Bronchial epithelial cell (primary cell): ENCODE data around the gene SERHL2. TPM values are rescaled to one million over a fixed set of nuclear protein-coding genes. Genes with fewer than 3 reads are reported as not detected.
A peak's percentile ranks its signal among the peaks of the same experiment; 100 is the strongest.

ENCODE experiments used
- DNase-seq: peaks from one replicate; pipeline ENCODE4 v3.0.0-alpha.2; 2010; ENCODE audit warnings: low read depth
- FAIRE-seq: peaks from 2 replicates; lab custom pipeline; 2011; peaks lifted over from hg19 to GRCh38; lab: Jason Lieb, UNC
- H3K27me3 ChIP-seq: 2 replicates; pipeline ENCODE4 v1.5.1; 2011; ENCODE audit warnings: low read length; ENCODE audit not compliant: control insufficient read depth, insufficient read depth
- H3K36me3 ChIP-seq: 2 replicates; pipeline ENCODE4 v1.5.1; 2011; ENCODE audit warnings: low read length; ENCODE audit not compliant: control insufficient read depth, insufficient read depth
- H3K4me3 ChIP-seq: 2 replicates; pipeline ENCODE4 v1.5.1; 2011; ENCODE audit warnings: mild to moderate bottlenecking, low read depth, low read length, control low read depth
- total RNA-seq: library from RNA; depleted of rRNA; stranded (reverse); fragments of >200 nt; gene quantifications from 2 replicates; pipeline ENCODE4 v1.2.1, GENCODE V29; 2014
- TF ChIP-seq, protein P1 (sequence below): IDR thresholded peaks from 2 replicates; pipeline ENCODE4 v1.5.1; 2011; ENCODE audit warnings: mild to moderate bottlenecking, moderate library complexity, low read length, control low read depth, inconsistent platforms; ENCODE audit not compliant: insufficient read depth, severe bottlenecking

The SERHL2 gene
- total RNA-seq, 1 donor from 2014 or later = 0.79 TPM

DNA sequence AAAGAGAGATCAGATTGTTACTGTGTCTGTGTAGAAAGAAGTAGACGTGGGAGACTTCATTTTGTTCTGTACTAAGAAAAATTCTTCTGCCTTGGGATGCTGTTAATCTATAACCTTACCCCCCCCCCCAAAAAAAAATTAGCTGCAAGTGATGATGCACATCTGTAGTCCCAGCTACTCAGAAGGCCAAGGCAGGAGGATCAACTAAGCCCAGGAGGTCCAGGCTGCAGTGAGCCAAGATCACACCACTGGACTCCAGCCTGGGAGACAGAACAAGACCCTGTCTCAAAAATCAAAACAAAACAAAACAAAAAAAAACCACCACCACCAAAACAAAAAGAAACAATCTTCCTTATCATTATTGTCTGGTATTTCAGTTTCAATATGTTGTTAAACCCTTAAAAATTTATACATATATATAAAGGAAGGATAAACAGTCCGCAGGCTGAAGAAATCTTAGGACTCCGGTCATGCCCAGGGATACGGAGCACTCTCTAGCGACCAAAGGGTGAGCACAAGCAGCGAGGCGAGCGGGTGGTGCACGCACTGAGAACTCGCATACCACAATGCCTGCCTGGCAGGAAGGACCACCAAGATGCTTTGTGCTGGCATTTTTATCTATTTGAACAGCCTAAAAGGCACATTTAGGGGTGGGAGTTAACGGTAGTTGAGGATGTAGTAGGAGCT, 54.5 kb downstream of the SERHL2 start:
- no peaks in the 10 kb centered on the region for H3K27me3 ChIP-seq
- no peak for FAIRE-seq
- DNase-seq = no peak
- H3K4me3 ChIP-seq = no peak overlapping the region
- peaks cover 10% of the 10 kb centered on the region for H3K36me3 ChIP-seq
- TF ChIP-seq, protein P1, sequence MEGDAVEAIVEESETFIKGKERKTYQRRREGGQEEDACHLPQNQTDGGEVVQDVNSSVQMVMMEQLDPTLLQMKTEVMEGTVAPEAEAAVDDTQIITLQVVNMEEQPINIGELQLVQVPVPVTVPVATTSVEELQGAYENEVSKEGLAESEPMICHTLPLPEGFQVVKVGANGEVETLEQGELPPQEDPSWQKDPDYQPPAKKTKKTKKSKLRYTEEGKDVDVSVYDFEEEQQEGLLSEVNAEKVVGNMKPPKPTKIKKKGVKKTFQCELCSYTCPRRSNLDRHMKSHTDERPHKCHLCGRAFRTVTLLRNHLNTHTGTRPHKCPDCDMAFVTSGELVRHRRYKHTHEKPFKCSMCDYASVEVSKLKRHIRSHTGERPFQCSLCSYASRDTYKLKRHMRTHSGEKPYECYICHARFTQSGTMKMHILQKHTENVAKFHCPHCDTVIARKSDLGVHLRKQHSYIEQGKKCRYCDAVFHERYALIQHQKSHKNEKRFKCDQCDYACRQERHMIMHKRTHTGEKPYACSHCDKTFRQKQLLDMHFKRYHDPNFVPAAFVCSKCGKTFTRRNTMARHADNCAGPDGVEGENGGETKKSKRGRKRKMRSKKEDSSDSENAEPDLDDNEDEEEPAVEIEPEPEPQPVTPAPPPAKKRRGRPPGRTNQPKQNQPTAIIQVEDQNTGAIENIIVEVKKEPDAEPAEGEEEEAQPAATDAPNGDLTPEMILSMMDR = no peak

DNA sequence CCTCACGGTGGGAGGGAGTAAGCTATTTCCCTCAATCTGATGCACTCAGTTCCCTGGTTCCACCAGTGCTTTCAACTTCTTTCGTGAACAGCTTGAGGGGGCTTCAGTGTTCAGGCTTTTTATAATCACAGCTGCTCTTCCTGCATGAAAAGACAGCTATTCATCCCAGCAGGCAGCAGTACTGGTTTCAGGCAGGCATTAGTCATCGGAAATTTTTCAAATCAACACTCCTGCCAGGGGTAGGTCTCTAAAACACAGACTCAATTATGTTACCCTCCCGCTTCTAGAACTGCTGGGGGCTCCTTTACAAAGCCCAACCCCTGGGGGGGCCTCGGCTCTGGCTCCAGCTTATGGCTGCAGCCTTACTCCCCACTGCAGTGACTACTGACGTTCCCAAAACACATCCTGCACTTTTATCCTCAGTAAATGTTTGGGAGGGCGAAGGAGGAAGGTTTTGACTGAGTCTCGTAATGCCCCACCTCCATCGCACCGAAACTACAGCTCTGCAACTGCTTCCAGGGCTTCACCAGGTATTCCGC, 55.1 kb downstream of the SERHL2 start:
- Histone ChIP-seq H3K27me3 (no peaks in the 10 kb centered on the region), H3K4me3 (no peak overlapping the region), H3K36me3 (peaks cover 10% of the 10 kb centered on the region)
- peak; percentile 39 for DNase-seq
- no peak for FAIRE-seq
- TF ChIP-seq, protein P1 = no peak

DNA sequence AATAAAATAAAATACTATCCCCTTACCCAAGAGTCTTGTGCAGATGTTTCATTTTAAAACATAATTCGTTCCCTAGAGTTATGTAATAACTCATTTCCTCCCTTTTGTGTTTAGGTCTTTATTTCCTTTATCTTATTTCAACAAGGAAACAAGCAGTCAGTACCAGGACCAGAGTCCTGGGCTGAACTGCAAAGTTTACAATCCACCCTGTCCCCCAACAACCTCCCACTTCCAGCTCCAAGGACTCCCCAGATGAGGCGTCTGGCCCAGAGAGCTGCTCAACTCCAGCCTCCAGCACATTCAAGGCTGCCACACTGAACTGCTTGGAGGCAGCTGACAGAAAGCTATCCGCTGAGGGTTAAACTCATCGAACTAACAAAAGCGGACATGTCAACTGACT, 56.4 kb downstream of the SERHL2 start:
- TF ChIP-seq, protein P1 = no peak

DNA sequence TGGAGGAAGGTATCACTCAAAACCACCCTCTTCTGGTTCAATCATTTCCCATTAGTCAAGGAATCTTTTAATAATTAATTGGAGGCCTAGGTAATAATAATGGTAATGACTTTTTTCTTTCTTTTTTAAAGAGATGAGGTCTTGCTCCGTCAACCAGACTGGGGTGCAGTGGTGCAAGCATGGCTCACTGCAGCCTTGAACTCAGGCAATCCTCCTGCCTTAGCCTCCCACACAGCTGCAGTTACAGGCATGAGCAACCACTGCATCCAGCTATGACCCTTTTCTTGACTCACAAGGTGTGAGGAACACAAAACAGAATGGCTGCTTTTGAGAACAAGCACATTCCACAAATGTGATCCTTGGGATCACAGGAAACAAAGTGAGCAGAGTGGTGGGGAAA, 57.3 kb downstream of the SERHL2 start:
- Histone ChIP-seq H3K36me3 (peaks cover 8% of the 10 kb centered on the region), H3K27me3 (no peaks in the 10 kb centered on the region), H3K4me3 (no peak overlapping the region)
- TF ChIP-seq, protein P1 = no peak
- DNase-seq (peak; percentile 10), FAIRE-seq (no peak)

More for the DNA sequence above, 56.4 kb downstream of the SERHL2 start:
- Histone ChIP-seq H3K36me3 (peaks cover 8% of the 10 kb centered on the region), H3K27me3 (no peaks in the 10 kb centered on the region), H3K4me3 (no peak overlapping the region)
- DNase-seq = no peak
- FAIRE-seq = no peak

DNA sequence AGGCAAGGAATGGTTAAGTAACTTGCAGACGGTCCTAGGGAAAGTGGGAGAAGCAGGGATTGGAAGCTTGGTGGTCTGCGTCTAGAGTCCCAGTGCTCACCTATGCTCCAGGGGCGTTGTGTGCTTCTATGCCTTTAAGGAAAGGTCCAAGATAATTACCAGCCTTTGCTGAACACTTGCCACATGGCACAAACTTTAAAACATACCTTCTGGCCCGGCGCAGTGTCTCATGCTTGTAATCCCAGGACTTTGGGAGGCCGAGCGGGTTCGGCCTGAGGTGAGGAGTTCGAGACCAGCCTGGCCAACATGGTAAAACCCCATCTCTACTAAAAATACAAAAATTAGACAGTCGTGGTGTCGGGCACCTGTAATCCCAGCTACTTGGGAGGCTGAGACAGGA, 58.6 kb downstream of the SERHL2 start:
- FAIRE-seq (no peak), DNase-seq (no peak)
- peaks cover 6% of the 10 kb centered on the region for H3K36me3 ChIP-seq
- H3K27me3 ChIP-seq = no peaks in the 10 kb centered on the region
- TF ChIP-seq, protein P1 = no peak
- H3K4me3 ChIP-seq = no peak overlapping the region
